Measurements from ENCODE around the gene STK17A.
"Not testable (repeated sequence)": the region's sequence is repeated elsewhere in the genome, so short reads cannot be mapped to it uniquely, and the experiment has no call there.

Gene STK17A

GRCh38 chr7:43660141-43660540, 77.2 kb downstream of the STK17A start:
- DNase-seq, result no peak

- no peak for DNase-seq
Observed at GRCh38 chr7:43664681-43665080, 81.8 kb downstream of the STK17A start.

- DNase-seq, result no peak
Observed at GRCh38 chr7:43666938-43667337, 84.0 kb downstream of the STK17A start.

- no peak for DNase-seq
Observed at GRCh38 chr7:43668035-43668434, 85.1 kb downstream of the STK17A start.

GRCh38 chr7:43669286-43670081, 86.6 kb downstream of the STK17A start:
- DNase-seq, result no peak

- no peak for DNase-seq
Observed at GRCh38 chr7:43671521-43671920, 88.6 kb downstream of the STK17A start.

GRCh38 chr7:43673243-43673976, 90.5 kb downstream of the STK17A start:
- DNase-seq, result not testable (repeated sequence)

- no peak for DNase-seq
Observed at GRCh38 chr7:43674559-43675436, 91.9 kb downstream of the STK17A start.

All from DMS153 (cell line).